ENCODE results near the gene UBR1.
"Not testable (repeated sequence)": the region's sequence is repeated elsewhere in the genome, so short reads cannot be mapped to it uniquely, and the experiment has no call there.

Gene UBR1

DNA sequence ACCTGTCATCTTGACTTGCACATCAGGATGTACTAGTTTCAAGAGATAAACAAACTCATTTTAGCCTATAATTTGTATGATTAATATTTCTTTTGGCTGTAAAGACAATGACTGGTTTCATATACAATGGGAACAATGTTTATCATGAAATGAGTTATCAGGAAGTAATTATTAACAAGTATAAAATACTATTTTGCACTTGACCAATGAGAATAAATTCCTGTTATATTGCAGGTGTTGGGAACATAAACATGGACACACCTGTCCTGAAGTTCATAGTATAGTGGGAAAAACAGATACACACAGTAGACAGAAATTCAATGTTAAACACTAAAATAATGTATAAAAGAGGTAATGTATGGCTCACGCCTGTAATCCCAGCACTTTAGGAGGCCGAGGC, 56.9 kb downstream of the UBR1 start:
- no peak for DNase-seq

DNA sequence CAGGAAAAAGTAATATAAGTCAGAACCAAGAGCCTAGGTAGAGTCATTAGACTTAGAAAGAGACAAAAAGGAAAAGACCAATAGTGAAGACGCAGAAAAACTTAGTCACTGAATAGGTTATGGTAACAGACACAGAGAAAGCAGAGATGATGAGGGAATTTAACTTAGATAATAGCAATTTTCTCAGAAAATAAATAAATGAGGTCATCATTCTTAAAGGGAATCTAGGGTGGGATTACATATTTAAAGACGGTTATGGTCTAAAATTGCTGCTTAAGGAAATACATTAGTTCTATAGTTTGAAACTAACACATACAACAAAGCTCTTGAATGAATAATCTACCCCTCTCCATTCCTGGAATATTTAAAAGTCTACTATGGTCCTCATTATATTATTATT, 59.4 kb downstream of the UBR1 start:
- DNase-seq: no peak

DNA sequence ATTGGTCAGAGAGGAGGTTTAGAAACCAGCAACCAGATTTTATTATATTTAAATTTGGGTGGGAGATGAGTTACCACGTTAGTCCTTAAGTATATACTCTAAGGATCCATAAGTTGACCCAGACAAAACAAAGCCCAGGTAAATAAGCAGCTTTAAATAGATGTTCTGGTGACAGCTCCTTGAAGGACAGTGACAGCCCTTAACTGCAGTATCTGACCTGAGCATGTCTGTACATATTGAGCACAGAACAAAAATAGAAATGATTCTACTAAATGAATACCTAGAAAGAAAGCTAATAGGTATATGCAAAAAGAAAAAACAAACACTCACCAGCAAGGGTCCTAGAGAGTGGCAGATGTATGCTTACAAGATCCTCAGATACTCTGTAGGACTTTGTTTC, 63.0 kb downstream of the UBR1 start:
- no peak for DNase-seq

DNA sequence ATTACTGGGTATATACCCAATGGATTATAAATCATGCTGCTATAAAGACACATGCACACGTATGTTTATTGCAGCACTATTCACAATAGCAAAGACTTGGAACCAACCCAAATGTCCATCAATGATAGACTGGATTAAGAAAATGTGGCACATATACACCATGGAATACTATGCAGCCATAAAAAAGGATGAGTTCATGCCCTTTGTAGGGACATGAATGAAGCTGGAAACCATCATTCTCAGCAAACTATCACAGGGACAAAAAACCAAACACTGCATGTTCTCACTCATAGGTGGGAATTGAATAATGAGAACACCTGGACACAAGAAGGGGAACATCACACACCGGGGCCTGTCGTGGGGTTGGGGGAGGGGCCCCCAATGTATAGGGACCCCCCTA, 64.8 kb downstream of the UBR1 start:
- DNase-seq: not testable (repeated sequence)

DNA sequence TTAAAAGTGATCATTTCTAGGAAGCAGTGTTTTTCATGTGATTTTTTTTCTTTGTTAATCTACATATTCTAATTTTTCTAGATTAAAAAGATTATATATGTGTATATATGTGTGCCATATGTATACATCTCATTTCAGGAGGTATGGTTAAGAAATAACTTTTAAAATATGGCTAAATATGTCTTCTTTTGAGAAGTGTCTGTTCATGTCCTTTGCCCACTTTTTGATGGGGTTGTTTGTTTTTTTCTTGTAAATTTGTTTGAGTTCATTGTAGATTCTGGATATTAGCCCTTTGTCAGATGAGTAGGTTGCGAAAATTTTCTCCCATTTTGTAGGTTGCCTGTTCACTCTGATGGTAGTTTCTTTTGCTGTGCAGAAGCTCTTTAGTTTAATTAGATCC, 70.6 kb downstream of the UBR1 start:
- DNase-seq: not testable (repeated sequence)

DNA sequence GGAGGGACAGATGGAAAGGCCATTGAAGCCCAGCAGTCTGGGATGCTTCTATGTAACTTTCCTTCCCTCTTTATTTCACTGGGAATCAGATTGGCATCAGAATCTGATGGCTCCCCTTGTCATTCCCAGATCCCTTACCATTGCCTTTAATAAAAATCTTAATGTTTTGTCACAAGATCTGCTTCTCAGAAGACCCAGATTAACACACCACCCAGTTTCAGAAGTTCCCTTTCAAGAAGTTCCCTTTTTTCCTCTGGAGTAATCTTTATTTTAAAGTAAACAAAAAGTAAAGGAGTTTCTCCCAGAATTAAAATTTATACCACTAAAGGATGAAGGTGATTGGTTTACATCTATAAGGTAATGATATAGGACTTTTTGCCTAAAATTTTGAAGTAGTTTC, 76.4 kb downstream of the UBR1 start:
- no peak for DNase-seq

DNA sequence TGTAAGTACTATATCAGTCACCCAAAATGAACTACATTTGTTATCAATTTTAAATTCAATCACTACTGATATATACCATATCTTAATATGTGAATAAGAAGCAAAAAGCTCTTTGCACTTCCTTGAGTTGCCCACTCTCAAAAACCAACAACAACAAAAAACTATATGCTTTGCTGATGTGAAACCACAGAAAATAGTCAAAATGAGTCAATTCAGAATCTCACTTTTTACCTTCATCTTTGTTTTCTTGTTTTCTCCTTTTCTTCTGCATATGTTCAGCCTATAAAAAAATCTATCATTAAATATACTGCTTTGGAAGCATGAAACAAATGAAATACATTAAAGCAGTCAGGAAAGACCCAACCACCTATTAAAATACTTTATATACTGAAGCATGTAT, 80.7 kb downstream of the UBR1 start:
- no peak for DNase-seq

DNA sequence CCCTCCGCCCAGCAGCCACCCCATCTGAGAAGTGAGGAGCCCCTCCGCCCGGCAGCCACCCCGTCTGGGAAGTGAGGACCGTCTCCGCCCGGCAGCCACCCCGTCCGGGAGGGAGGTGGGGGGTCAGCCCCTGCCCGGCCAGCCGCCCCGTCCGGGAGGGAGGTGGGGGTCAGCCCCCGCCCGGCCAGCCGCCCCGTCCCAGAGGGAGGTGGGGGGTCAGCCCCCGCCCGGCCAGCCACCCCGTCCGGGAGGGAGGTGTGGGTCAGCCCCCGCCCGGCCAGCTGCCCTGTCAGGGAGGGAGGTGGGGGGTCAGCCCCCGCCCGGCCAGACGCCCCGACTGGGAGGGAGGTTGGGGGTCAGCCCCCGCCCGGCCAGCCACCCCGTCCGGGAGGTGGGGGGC, 91.2 kb downstream of the UBR1 start:
- DNase-seq: not testable (repeated sequence)

DNA sequence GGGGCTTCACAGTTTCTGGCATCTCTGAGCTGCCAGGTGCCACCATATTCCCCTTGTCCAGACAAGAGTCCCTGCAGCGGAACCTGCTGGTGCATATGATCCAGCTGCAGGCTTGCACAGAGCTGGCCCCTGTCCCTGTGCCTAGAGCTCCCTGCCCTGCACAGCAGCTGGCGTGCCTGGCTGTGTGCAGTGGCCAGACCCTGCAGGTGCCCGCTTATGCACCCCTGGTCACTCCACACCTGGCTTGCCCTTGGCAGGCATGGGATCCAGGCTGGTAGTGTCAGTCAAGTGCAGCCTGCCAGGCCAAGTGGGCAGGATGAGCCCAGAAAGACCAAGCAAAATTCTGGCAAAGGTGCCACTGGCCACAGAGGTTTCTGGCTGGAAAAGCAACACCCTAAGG, 96.6 kb downstream of the UBR1 start:
- DNase-seq: no peak

DNA sequence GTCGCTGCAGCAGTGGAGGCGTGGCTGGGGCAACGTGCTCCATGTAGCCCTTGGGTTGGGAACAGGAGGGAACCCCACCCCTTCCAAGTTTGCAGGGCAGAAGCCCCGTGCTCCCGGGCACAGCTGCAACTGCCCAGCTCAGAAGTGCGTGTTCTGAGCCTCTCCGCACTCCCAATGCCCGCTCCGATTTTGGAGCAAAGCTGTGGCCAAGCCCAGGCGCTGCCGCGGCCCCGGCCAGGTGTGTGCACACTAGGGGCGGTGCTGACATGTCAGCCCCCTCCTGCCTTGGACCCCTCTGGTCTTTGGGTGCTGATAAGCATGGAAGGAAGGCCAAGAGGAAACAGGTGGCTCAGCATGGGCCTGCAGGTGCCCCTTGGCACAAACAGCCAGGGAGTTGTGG, 97.7 kb downstream of the UBR1 start:
- no peak for DNase-seq

DNA sequence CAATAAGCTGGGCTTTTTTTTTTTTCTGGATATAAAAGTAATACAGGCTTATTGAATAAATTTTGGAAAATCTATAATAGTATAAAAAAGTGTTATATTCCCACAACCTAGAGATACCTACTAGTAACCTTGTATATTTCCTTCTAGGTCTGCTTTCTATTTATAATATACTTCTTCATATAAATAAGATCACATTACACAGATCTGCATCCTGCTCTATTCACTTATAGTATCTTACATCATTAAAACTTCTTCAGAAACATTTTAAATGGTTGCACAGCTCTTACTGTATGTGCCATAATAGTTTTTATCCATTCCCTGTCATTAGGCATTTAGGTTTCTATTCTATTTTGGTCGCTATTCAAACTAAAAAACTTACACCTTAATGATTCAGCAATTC, 98.3 kb downstream of the UBR1 start:
- no peak for DNase-seq

DNA sequence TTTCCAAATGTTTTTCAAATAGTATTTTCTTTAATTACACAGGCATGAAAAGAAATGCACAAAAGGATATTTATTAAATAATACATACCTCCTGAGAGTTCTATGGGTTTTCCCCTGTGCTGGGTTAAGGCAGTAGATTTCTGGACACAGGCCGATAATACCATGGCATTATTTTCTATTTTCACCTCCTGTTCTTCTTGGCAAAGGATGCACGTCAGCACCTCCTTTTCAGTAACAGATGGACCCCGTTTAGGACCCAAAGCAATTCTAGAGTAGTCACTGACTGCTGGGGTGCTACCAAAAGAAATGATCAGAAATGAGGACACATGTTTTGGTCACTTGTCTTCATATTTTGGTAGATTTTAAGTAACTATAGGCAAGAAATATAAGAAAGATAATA, 98.8 kb downstream of the UBR1 start:
- DNase-seq: no peak

DNA sequence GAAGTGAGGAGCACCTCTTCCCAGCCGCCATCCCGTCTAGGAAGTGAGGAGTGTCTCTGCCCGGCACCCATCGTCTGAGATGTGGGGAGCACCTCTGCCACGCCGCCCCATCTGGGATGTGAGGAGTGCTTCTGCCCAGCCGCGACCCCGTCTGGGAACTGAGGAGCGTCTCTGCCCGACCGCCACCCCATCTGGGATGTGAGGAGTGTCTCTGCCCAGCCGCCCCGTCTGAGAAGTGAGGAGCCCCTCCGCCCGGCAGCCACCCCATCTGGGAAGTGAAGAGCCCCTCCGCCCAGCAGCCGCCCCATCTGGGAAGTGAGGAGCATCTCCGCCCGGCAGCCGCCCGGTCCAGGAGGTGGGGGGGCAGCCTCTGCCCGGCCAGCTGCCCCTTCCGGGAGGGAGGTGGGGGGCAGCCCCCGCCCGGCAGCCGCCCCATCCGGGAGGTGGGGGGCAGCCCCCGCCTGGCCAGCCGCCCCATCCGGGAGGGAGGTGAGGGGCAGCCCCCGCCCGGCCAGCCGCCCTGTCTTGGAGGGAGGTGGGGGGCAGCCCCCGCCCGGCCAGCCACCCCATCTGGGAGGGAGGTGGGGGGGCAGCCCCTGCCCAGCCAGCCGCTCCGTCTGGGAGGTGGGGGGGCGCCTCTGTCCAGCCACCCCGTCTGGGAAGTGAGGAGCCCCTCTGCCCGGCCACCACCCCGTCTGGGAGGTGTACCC, 100.8 kb downstream of the UBR1 start:
- not testable (repeated sequence) for DNase-seq

DNA sequence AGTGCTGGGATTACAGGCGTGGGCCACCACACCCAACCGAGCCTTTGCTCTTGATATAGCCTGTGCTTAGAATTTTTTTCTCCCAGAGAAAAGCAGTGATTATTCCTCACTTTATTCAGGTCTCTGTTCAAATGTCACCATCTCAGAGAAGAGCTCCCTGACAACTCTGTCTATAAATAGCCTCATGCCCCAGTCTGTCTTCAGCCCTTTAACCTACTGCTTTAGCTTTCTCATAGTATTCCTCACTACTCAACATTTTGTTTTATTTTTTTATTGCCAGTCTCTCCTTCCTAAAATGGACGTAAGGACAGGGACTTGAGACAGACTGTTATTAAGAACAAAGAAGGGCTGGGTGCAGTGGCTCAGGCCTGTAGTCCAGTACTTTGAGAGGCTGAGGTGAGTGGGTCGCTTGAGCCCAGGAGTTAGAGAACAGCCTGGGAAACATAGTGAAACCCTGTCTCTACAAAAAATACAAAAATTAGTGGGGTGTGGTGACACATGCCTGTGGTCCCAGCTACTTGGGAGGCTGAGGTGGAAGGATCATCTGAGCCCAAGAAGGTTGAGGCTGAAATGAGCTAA, 106.5 kb downstream of the UBR1 start:
- DNase-seq: no peak

DNA sequence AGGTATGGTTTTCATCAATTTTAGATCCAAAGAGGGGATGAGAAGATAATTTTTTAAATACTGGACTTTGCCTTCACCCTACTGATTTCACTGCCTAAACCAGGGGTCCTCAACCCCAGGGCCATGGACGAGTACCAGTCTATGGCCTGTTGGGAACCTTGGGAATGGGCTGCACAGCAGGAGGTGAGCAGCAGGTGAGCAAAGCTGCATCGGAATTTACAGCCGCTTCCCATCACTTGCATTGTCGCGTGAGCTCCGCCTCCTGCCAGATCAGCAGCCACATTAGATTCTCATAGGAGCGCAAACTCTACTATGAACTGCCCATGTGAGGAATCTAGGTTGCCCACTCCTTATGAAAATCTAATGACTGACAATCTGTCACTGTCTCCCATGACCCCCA, 109.0 kb downstream of the UBR1 start:
- DNase-seq: no peak

DNA sequence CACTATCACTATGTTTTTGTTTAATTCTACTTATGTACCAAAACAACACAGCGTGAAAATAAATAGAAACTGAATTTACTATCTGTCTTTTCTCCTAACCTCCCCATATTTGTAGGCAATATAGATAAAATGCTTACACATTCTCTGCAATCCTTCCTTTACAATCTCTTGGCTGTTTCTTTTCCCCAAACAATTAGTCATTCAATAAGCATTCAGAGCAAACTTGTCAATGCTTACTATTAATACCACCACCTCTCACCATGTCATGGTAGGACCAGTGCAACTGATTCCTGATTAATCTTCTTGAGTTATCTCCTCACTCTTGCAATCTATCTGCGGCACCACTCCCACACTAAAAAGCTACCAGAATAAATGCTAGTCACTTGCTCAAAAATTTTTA, 111.3 kb downstream of the UBR1 start:
- no peak for DNase-seq

DNA sequence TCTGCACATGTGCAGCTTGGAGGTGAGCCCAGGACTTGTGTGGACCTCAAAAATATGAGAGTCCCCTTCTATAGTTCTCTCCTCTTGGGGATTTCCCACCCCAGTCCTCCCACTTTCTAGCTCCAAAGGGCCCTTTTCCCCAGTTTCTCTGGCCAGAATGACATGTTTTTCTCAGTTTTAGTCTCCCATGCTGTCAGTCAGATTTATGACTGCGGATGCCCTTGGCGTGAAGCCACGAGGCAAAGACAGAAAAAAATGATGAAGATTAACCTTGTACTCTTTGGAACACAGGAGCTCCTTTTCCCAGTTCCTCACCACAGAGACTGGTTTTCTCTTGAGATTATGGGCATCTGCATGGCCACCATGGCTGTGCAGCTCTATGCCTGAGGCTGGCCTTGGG, 113.2 kb downstream of the UBR1 start:
- no peak for DNase-seq

DNA sequence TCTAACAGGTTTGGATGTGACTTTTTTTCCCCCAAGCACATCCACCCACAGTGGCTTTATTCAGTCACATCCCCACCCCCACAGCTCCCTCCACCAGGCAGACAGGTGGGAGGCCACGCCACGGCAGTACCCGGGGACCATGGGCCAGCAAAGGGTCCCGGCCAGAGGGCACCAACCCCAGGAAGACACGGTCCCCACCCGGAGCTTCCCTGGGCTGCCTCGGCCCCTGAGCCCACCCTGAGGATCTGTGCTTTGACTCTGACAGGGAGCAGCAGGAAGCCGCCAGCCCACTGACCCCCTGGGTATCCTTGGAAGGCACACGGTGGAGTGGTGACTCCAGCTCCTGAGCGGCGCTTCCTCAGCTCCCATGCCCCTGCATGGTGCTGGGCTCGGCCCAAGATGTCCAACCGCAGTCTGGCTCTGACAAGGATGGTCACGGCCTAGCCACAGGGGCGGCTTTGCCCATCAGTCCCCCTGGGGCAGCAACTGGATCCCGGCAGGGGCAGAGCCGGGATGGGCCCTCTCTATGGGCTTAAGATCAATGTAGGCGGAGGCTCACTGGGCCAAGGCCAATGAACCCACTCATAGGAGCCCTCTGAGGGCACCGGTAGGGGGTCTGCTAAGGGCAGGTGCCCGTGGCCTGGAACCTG, 119.0 kb downstream of the UBR1 start:
- DNase-seq: no peak

DNA sequence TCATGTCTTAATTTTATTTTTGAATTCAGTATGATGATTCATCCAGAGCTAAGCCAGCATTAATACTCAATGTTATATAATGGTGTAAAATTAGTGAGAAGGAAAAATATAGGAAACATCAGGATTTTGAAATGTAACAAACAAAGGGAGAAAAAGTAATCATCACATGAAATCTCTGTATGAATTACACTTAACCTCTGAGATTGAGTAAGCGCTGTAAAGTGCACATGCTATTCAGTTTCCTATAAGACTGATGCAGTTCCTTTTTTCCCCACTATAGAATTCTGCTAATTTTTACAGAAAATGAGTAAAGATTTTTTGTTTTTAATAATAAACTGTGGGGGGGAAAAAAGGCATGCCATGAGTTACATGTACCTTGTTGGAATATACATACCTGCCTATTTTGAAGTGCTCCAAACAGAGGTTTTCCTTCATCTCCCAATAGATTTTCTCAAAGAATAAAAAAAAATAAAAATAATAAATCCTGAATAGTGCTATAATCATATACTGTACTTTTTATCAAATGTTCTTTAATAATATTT, 121.3 kb downstream of the UBR1 start:
- DNase-seq: no peak

DNA sequence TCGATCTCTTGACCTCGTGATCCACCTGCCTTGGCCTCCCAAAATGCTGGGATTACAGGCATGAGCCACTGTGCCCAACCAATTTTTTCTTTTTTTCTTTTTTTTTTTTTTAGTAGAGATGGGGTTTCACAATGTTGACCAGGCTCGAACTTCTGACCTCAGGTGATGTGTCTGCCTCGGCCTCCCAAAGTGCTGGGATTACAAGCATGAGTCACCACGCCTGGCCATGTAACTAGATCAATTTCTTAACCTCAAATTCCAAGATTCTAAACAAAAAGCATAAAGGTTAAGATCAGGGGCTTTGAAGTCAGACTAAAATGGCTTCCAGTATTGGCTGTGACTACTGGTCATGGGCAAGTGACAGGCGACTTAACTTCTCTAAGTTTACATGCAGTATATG, 126.7 kb downstream of the UBR1 start:
- DNase-seq: not testable (repeated sequence)

DNA sequence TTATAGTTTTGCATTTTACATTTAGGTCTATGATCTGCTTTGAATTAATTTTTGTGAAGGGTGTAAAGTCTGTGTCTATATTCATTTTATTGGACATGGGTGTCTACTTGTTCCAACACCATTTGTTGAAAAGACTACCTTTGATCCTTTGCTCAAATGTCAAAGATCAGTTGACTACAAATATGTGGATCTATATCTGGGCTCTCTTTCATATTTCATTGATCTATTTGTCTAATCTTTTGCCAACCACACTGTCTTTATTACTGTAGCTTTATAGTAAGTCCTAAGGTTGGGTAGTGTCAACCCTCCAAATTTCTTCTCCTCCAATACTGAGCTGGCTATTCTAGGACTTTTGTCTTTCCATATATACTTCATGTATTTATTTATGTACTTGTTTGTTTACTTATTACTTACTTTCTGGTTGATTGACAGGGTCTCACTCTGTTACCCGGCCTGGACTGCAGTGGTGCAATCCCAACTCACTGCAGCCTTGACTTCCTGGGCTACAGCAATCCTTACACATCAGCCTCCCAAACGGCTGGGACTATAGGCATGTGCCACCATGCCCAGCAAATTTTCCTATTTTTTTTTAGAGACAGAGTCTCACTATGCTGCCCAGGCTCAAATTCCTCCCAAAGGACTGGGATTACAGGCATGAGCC, 131.5 kb downstream of the UBR1 start:
- DNase-seq: no peak

DNA sequence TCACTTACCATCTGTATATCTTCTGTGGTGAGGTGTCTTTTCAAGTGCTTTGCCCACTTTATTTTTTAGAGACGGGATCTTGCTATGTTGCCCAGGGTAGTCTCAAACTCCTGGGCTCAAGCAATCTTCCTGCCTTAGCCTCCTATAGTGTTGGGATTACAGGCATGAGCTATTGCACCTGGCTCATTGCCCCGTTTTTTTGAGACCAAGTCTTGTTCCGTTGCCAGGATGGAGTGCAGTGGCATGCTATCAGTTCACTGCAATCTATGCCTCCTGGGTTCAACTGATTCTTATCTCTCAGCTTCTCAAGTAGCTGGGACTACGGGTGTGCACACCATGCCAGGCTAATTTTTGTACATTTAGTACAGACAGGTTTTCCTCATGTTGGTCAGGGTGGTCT, 132.7 kb downstream of the UBR1 start:
- DNase-seq: no peak

DNA sequence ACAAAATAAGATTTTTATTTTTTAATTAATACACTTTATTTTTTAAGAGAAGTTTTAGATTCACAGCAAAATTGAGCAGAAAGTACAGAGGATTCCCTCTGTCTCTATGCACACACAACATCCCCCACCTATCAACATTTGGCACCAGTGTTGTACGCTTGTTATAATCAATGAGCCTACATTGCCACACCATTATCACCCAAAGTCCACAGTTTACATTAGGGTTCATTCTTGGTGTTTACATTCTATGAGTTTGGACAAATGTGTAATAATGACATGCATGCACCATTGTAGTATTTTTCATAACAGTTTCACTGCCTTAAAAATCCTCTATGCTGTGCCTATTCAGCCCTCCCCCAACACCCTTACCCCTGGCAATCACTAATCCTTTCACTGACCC, 134.0 kb downstream of the UBR1 start:
- DNase-seq: no peak

DNA sequence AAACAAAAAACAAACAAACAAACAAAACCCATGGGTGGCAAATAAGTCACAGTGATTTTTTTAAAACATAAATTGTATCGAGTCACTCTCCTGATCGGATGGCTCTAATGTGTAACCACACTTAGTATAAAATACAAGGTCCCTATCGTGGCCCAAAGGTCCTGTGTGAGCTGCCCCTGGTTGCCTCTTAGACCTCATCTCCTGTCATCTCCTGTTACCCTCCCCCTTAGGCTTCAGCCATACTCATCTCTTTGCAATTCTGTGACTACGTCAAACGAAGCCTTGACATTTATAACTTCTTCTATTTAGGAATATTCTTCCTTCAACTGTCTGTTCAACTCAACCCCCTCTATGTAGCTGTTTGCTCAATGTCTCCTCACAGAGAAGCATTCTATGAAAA, 141.4 kb downstream of the UBR1 start:
- DNase-seq: no peak

All from hippocampal formation (tissue), 2 donors.